Measurements from ENCODE around the gene PLTP. TPM values are rescaled to one million over a fixed set of nuclear protein-coding genes. Genes with fewer than 3 reads are reported as not detected.

The PLTP gene
- total and polyA plus RNA-seq, 2 of the 13 experiments (the other 11 are each of a cell fraction or from before 2014, with no cell fraction given): 16.9 to 28.6 TPM

GRCh38 chr20:45880988-45881788 is 30.8 kb downstream of the PLTP start, which contains the start of gene ZSWIM1 (continued):
- no peak for TF ChIP-seq ZBTB46 (CRISPR knock-in tag; IDR thresholded peaks at IDR 0.05; ENCODE audit: borderline replicate concordance)
- peak; percentile 67; the same call in 1 of the 2 replicates for TF ChIP-seq NRL (CRISPR knock-in tag; IDR thresholded peaks at IDR 0.05; ENCODE audit: borderline replicate concordance)
- TF ChIP-seq ZNF768 (CRISPR knock-in tag; IDR thresholded peaks at IDR 0.05): peak; percentile 87; the same call in 1 of the 2 replicates
- peak; percentile 77 for TF ChIP-seq SMAD3 (CRISPR knock-in tag; IDR thresholded peaks at IDR 0.05)
- no peak for TF ChIP-seq SP1 (IDR thresholded peaks at IDR 0.05)
- peak; percentile 50; the same call in 1 of the 2 replicates for TF ChIP-seq SP1 (CRISPR knock-in tag; IDR thresholded peaks at IDR 0.05)
- peak; percentile 64; the same call in 1 of the 2 replicates for TF ChIP-seq ZNF609 (CRISPR knock-in tag; IDR thresholded peaks at IDR 0.05; ENCODE audit: borderline replicate concordance)
- TF ChIP-seq HNRNPL (IDR thresholded peaks at IDR 0.05; ENCODE audit: low read depth, low read length): 0 out of 2 replicates have a peak, but pooled peaks have one; percentile 28
- 0 out of 2 replicates have a peak, but pooled peaks have one; percentile 28 for TF ChIP-seq ZNF552 (CRISPR knock-in tag; IDR thresholded peaks at IDR 0.05; ENCODE audit: borderline replicate concordance)
- TF ChIP-seq, protein P1, sequence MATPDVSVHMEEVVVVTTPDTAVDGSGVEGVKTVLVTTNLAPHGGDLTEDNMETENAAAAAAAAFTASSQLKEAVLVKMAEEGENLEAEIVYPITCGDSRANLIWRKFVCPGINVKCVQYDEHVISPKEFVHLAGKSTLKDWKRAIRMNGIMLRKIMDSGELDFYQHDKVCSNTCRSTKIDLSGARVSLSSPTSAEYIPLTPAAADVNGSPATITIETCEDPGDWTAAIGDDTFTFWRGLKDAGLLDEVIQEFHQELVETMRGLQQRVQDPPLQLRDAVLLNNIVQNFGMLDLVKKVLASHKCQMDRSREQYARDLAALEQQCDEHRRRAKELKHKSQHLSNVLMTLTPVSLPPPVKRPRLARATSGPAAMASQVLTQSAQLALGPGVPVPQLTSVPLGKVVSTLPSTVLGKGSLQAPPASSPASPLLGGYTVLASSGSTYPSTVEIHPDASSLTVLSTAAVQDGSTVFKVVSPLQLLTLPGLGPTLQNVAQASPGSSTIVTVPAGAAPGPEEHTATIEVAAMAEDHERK (CRISPR knock-in tag; IDR thresholded peaks at IDR 0.05; ENCODE audit: low read depth): no peak
- TF ChIP-seq GABPB1 (CRISPR knock-in tag; IDR thresholded peaks at IDR 0.05): peak; percentile 52; the same call in 1 of the 2 replicates
- TF ChIP-seq ZNF124 (CRISPR knock-in tag; IDR thresholded peaks at IDR 0.05): peak; percentile 93; the same call in 1 of the 2 replicates
- peak; percentile 82 for TF ChIP-seq RXRB (CRISPR knock-in tag; IDR thresholded peaks at IDR 0.05; ENCODE audit: borderline replicate concordance)
- TF ChIP-seq RBM39 (IDR thresholded peaks at IDR 0.05; ENCODE audit: low read depth, low read length, poor library complexity, severe bottlenecking): peak; percentile 37
- 0 out of 2 replicates have a peak, but pooled peaks have one; percentile 30 for TF ChIP-seq PAX8 (CRISPR knock-in tag; IDR thresholded peaks at IDR 0.05; ENCODE audit: borderline replicate concordance)
- TF ChIP-seq POLR2AphosphoS5 (IDR thresholded peaks at IDR 0.05; ENCODE audit: low read depth, low read length): peak; percentile 99

Data from HepG2 (cell line).